Activated T-cell treated with anti-CD3 and anti-CD28 coated beads, Interleukin-2, amount 50 U/mL, for 24 hours (primary cell): ENCODE results near the gene SEPTIN5.

Experiments
- DNase-seq: peaks from one replicate; pipeline ENCODE4 v3.0.0-alpha.2; 2020
- H3K27ac Mint-ChIP-seq: 2 replicates; pipeline ENCODE4 v1.8.0; 2020; ENCODE audit warnings: mild to moderate bottlenecking, mixed read lengths
- H3K27me3 Mint-ChIP-seq: 2 replicates; pipeline ENCODE4 v1.8.0; 2020; ENCODE audit warnings: mixed read lengths
- H3K36me3 Mint-ChIP-seq: 2 replicates; pipeline ENCODE4 v1.8.0; 2020; ENCODE audit warnings: low read depth, mixed read lengths
- H3K4me1 Mint-ChIP-seq: 2 replicates; pipeline ENCODE4 v1.8.0; 2020; ENCODE audit warnings: low read depth, mixed read lengths
- H3K4me3 Mint-ChIP-seq: 2 replicates; pipeline ENCODE4 v1.8.0; 2020; ENCODE audit warnings: mild to moderate bottlenecking, moderate library complexity, mixed read lengths
- H3K9me3 Mint-ChIP-seq: 2 replicates; pipeline ENCODE4 v1.8.0; 2020; ENCODE audit warnings: mixed read lengths

SEPTIN5 gene

DNA sequence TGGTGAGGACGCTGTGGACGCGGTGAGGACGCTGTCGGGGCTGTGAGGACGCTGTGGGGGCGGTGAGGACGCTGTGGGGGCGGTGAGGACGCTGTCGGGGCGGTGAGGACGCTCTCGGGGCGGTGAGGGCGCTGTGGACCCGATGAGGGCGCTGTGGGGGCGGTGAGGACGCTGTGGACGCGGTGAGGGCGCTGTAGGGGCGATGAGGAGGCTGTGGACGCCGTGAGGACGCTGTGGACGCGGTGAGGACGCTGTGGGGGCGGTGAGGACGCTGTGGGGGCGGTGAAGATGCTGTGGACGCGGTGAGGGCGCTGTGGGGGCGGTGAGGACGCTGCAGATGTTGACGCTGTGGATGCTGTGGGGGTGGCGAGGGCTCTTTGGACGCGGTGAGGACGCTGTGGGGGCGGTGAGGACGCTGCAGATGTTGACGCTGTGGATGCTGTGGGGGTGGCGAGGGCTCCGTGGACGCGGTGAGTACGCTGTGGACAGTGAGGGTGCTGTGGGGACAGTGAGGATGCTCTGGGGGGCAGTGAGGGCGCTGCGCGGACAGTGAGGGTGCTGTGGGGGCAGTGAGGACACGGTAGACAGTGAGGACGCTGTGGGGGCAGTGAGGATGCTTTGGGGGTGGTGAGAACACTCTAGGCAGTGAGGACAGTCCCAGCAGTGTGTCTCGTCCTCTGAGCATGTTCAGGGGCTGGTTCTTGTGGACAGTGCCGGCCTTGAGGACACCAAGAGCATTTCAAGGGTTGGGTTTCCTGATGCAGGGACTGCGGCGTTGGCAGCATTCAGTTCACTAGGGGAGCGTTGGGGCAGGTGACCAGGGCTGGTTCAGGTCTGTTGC is 13.2 kb downstream of the SEPTIN5 start:
- DNase-seq = no peak
- H3K27ac Mint-ChIP-seq = no peak overlapping the region
- H3K4me3 Mint-ChIP-seq = no peak overlapping the region
- no peaks in the 10 kb centered on the region for H3K9me3 Mint-ChIP-seq
- H3K27me3 Mint-ChIP-seq = peaks cover 24% of the 10 kb centered on the region
- peaks cover 11% of the 10 kb centered on the region for H3K4me1 Mint-ChIP-seq
- no peaks in the 10 kb centered on the region for H3K36me3 Mint-ChIP-seq

DNA sequence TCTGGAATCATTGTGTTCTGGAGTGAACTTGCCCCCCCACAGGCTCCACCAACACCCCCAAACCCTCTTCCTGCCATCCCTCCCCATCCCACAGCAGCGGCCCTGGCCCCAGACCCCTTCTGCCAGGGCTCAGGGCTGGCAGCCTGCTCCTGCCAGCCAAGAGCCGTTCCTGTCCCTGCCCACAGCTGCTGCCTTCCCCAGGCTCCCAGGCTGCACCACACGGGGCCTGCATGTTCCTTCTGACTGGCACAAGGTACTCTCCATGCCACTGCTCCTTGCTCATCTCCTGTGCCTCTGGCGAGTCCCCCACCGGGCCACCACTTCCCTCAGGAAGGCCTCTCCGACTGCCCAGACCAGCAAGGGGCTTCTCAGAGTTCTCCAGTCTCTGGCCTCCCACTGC is 14.0 kb downstream of the SEPTIN5 start:
- no peak overlapping the region for H3K4me3 Mint-ChIP-seq
- H3K27ac Mint-ChIP-seq = no peak overlapping the region
- no peaks in the 10 kb centered on the region for H3K9me3 Mint-ChIP-seq
- peaks cover 17% of the 10 kb centered on the region for H3K27me3 Mint-ChIP-seq
- H3K36me3 Mint-ChIP-seq = no peaks in the 10 kb centered on the region
- H3K4me1 Mint-ChIP-seq = peaks cover 6% of the 10 kb centered on the region
- no peak for DNase-seq

DNA sequence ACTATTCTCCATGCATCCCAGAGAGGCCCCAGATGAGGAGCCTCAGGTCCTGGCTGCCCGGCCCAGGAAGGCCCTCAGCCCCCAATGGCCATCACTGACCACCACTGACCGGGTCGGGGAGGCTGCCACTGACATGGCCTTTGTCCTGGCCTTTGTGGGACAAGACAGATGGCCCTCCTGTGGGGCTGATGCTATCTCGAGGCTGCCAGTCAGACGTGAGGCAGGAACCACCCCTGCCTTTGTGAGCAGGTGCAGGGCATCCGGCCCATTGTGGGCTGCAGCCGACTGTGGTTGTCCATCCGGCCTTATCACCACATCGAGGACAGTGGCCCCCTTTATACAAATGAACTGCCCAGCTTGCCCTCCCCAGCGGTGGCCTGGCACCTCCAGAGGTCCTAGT is 14.5 kb downstream of the SEPTIN5 start:
- H3K36me3 Mint-ChIP-seq = no peaks in the 10 kb centered on the region
- H3K27me3 Mint-ChIP-seq = peaks cover 13% of the 10 kb centered on the region
- H3K9me3 Mint-ChIP-seq = no peaks in the 10 kb centered on the region
- DNase-seq = no peak
- H3K27ac Mint-ChIP-seq = no peak overlapping the region
- H3K4me1 Mint-ChIP-seq = peaks cover 3% of the 10 kb centered on the region
- no peak overlapping the region for H3K4me3 Mint-ChIP-seq

DNA sequence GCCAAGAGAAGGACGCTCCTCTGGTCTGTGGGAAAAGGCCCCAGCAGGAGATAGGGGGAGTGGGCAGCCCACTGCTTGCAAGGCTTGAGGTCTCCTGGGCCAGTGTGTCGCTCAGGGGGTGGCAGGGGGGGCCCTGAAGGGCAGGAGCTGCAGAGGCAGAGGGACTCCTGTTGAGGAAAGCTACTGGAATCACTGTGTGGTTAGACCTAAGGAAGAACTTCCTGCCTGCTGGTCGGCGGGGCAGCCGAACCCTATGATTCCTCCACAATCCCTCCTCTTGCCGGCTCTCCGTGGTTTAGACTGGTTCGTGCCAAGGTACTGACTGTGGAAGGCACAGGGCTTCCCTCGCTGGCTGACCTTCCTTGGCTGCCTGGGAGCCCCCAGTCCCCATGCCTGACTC is 15.2 kb downstream of the SEPTIN5 start:
- Mint-ChIP-seq H3K27me3 (peaks cover 11% of the 10 kb centered on the region), H3K4me1 (peaks cover 2% of the 10 kb centered on the region), H3K4me3 (no peak overlapping the region), H3K27ac (no peak overlapping the region), H3K36me3 (no peaks in the 10 kb centered on the region), H3K9me3 (no peaks in the 10 kb centered on the region)
- no peak for DNase-seq

DNA sequence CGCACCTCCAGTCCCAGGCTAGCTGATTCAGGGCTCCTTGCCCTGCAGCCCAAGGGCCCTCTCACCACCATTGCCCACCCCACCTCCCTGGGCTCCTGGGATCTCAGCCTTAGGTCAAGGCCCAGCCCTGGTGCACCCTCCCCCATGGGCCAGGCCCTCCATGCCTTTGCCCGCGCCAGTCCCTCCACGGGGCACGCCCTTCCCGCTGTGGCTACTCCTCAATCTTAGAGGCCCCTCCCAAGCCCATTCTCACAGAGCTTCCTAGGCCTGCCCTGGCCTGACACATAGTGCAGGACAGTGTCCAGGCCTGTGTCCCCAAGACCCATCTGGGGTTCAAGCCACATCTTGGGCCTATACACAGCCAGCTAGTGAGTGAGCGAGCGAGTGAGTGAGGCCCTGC is 15.9 kb downstream of the SEPTIN5 start:
- Mint-ChIP-seq H3K4me1 (no peaks in the 10 kb centered on the region), H3K4me3 (no peak overlapping the region), H3K36me3 (no peaks in the 10 kb centered on the region), H3K27ac (no peak overlapping the region), H3K27me3 (peaks cover 4% of the 10 kb centered on the region), H3K9me3 (no peaks in the 10 kb centered on the region)
- DNase-seq = no peak

DNA sequence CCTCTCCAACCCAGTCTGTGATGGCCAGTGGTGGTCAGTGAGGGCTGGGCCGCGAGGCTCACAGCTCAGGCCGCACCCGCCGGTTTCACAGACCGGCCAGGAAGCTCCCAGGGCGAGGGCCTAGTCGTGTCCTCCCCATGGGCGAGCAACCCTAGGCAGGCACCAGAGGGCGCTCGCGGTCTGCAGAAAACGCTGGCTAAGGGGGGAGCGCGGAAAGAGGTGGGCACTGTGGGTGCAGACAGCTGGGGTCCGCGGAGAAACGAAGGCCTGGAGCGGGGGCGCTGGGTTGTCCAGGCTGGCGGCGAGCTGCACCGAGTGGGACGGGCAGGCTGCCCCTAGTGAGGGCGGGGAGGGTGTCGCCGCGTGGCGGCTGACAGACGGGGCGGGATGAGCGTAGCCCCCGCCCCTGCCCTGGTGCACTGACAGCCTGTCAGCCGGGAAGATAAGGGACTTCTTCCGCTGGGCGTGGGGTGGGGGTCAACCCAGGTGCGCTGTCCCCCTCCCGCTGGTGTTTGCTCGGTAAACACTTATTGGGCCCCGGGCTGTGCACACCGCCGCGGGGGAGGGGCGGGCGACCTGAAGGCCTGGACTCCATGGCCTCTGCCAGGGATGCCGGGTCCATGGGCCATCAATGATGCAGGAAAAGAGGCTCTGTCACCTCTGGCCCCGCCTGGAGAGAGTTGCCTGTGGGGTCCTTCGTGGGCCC is 16.5 kb downstream of the SEPTIN5 start:
- no peak overlapping the region for H3K27ac Mint-ChIP-seq
- H3K36me3 Mint-ChIP-seq = no peaks in the 10 kb centered on the region
- H3K4me3 Mint-ChIP-seq = peak overlapping the region; percentile 68
- no peaks in the 10 kb centered on the region for H3K27me3 Mint-ChIP-seq
- no peaks in the 10 kb centered on the region for H3K4me1 Mint-ChIP-seq
- H3K9me3 Mint-ChIP-seq = no peaks in the 10 kb centered on the region
- peak; percentile 94 for DNase-seq

DNA sequence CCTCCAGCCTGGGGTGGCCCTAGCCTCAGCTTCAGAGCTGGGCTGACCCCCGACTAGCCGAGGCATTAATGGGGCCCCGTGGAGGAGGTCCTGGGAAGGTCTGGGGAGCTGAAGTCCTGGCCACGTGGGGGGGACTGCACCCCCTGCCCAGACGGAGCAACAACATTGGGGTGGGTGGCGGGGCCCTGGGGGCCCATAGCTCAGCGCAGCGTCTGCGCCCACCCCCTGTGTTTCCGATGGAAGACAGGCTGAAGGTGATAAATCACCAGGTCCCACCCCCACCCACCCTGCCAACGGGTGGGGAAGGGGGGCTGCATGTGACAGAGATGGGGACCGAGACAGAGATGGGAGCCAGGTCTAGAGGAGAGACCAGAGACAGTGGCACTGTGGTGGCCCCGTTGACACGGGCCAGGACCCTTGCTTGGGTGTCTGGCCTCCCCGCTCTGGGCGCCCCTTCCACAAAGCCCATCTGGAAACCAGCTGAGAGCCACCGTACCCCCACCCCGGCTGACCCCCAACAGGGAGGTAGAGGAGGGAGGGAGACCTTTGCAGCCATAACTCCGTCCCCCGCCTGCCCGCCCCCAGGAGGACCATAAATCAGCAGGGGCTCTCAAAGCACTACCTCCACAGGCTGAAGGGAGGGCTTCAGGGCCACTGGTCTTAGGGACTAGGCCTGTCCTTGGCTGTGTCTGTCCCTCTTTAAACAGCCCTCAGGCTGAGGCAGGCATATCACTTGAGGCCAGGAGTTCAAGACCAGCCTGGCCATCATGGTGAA is 17.2 kb downstream of the SEPTIN5 start:
- no peak for DNase-seq
- H3K27me3 Mint-ChIP-seq = no peaks in the 10 kb centered on the region
- H3K4me3 Mint-ChIP-seq = no peak overlapping the region
- no peaks in the 10 kb centered on the region for H3K9me3 Mint-ChIP-seq
- no peaks in the 10 kb centered on the region for H3K36me3 Mint-ChIP-seq
- H3K27ac Mint-ChIP-seq = no peak overlapping the region
- H3K4me1 Mint-ChIP-seq = no peaks in the 10 kb centered on the region

DNA sequence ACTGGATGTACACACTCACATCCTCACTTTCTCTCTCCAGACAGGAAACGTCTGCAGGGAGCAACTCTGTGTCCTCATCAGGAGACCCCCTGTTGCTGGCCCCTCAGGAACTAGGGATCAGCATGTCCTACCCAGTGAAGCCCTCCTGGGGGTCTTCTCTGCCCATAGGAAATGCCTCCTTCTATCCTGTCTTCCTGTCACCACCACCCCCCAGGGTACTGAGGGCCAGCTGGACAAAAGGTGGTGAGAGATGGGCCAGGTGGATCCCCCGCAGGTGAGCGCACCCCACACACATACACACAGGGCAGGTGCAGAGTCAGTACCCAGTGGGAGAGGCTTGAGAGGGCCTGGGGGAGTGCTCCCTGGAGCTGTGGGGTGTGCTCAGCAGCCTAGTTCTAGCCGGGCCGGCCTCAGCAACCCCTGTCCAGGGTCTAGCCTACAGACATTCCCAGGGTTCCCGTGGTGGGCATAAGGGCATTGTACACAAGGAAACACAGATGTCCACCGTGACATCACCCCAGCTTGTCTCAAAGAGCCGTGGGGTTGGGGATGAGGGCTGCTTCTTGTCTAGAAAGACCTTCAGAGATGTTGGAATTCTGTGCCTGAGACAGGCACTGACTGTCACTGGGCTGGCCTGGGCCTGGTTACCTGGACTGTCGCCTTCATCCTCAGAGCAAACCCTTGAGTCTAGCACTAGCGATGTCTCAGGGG is 18.3 kb downstream of the SEPTIN5 start:
- H3K36me3 Mint-ChIP-seq = no peaks in the 10 kb centered on the region
- DNase-seq = no peak
- H3K27ac Mint-ChIP-seq = no peak overlapping the region
- no peaks in the 10 kb centered on the region for H3K4me1 Mint-ChIP-seq
- no peaks in the 10 kb centered on the region for H3K9me3 Mint-ChIP-seq
- H3K27me3 Mint-ChIP-seq = no peaks in the 10 kb centered on the region
- H3K4me3 Mint-ChIP-seq = no peak overlapping the region

DNA sequence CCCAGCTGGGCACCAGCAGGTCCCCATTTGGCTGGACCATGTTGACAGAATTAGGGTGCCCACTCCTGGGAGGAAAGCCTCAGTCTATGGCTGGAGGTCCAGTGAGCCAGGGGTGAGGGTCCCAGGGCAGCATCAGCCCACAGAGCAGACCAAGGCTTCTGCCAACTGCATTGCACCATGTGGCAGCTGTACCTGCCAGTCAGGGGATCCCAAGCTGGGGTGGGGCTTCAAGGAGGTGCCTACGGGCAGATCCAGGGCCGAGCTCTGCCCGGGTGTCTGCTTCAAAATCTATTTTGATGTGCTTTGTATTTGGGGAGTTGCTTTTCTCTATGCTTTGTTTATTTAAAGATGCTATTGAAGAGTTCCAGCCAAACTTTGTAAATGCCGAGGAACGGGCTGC is 19.5 kb downstream of the SEPTIN5 start:
- H3K27me3 Mint-ChIP-seq = no peaks in the 10 kb centered on the region
- no peak overlapping the region for H3K27ac Mint-ChIP-seq
- no peak for DNase-seq
- no peaks in the 10 kb centered on the region for H3K36me3 Mint-ChIP-seq
- H3K4me1 Mint-ChIP-seq = no peaks in the 10 kb centered on the region
- no peak overlapping the region for H3K4me3 Mint-ChIP-seq
- no peaks in the 10 kb centered on the region for H3K9me3 Mint-ChIP-seq

DNA sequence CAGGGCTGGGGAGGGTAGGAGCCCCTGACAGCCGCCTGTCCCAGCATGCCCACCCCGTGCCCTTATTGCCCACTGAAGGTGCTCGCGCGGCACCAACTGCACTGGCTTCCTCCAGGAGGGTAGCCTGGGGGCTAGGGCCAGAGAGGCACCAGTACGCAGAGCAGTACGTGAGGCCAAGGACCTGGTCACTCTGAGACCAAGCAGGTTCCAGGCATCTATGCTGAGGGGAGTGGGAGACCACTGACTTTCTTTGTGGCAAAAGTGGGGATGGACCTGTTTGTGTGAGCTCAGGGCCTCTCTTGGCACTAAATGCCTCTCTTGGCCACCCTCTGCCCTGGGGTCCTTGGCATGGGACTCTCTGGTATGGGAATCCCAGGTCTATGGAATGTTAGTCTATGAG is 19.9 kb downstream of the SEPTIN5 start:
- DNase-seq = no peak
- Mint-ChIP-seq H3K36me3 (no peaks in the 10 kb centered on the region), H3K27me3 (no peaks in the 10 kb centered on the region), H3K4me1 (no peaks in the 10 kb centered on the region), H3K27ac (no peak overlapping the region), H3K4me3 (no peak overlapping the region), H3K9me3 (no peaks in the 10 kb centered on the region)

DNA sequence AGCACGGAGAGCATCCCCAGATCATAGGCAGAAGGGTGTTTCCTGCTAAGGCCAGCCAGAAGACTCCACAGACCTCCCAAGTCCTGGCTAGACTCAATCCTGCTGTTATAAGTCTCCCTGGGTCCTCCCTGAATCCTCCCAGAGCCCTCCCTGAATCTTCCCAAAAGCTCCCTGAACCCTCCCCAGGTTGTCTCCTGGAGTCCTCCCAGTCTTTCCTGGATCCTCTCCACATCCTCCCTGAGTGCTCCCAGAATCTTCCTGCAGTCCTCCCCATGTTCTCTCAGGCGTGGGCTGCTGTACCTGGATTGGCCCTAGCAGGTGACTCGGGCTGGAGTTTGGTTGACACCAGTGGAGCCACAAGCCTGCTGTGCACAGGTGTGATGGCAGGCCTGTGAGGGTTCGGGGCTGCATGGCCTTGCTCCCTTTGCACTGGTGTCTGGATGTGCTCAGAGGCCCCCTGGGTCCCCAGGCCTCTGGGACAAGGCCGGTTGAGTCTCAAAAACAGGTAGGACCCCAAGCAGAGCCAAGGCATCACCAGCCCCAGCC is 20.6 kb downstream of the SEPTIN5 start:
- Mint-ChIP-seq H3K4me1 (no peaks in the 10 kb centered on the region), H3K4me3 (no peak overlapping the region), H3K9me3 (no peaks in the 10 kb centered on the region), H3K36me3 (no peaks in the 10 kb centered on the region), H3K27me3 (no peaks in the 10 kb centered on the region), H3K27ac (no peak overlapping the region)
- DNase-seq = no peak

DNA sequence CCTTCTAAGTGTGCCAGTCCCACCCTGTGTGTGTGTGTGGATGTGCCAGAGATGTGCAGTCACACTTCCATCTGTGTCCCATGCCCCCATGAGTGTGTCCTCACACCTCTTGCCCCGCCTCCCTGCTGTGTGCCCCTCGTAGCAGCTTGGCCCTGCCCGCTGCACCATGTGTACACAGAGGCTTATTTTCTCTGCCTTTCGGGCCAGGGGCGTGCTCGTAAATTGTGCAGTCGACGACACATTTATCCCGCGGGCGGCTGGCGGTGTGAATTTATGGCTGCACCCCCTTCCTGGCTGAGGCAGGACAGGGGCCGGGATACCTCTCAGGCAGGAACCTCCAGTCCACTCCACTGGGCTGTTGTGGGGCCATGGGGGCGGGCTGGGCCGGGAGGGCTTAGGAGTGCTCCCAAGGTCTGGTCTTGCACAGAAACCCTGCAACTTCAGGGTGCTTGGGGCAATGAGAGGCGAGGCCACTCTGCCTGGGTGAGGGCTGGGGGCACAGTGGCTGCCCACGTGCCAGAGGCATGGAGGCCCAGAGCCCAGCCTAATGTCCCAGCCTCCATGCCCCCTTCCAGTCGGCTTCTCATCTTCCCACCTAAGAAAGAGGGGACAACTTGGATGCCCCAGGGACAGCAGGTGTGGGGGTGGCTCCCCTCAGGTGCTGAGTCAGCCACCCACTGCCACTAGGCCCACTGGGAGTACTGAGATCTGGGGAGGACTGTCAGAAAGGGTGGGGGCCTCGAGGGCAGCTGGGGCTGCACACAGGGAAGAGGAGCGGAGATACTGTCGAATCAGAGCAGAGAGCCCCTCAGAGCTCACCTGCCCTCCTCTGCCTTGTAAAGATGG is 21.6 kb downstream of the SEPTIN5 start:
- no peak overlapping the region for H3K27ac Mint-ChIP-seq
- no peaks in the 10 kb centered on the region for H3K4me1 Mint-ChIP-seq
- no peaks in the 10 kb centered on the region for H3K36me3 Mint-ChIP-seq
- H3K4me3 Mint-ChIP-seq = no peak overlapping the region
- no peaks in the 10 kb centered on the region for H3K9me3 Mint-ChIP-seq
- H3K27me3 Mint-ChIP-seq = no peaks in the 10 kb centered on the region
- DNase-seq = no peak

DNA sequence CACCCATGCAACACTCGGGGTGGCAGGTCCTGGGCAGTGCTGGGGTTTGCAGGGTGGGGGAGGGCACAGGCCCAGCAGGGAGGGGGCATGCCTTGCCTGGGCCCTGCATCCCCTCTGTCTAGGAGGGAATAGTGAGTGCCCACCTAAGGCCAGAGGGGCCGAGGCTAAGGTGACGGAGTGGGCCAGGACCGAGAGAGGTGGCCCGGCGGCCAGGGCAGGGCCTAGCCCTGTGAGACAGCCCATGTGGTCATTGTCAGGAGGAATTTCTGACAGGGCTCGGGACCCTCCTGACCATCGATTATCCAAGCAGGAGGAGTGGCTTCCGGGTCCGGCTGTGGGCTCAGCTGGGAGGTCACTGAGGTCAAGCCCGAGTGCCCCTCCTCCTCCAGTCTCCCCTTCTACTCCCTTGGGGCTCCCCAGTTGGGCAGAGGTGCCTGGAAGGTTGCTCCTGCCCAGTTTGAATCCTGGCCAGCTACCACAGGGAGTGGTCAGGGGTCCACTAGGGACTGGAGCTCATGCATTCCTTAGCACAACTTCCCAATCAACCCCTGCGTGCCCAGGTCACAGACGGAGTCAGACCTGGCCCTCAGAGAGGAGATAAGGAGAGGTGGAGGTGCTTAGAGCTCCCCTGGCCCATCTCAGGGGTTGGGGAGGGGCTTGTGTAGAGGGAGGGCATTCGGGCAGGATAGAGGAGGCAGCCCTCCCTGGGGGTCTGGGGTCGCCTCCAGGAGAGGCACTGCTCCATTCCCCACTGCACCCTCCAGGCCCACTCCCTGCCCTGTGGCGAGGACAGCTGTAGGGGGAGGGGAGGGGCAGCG is 23.8 kb downstream of the SEPTIN5 start:
- Mint-ChIP-seq H3K4me1 (no peaks in the 10 kb centered on the region), H3K36me3 (no peaks in the 10 kb centered on the region), H3K27ac (no peak overlapping the region), H3K27me3 (no peaks in the 10 kb centered on the region), H3K4me3 (no peak overlapping the region), H3K9me3 (no peaks in the 10 kb centered on the region)
- DNase-seq = no peak
